GM18870 (cell line): ENCODE data around the gene BMAL1.
"Not testable (repeated sequence)": the region's sequence is repeated elsewhere in the genome, so short reads cannot be mapped to it uniquely, and the experiment has no call there.

Source experiments
- ATAC-seq: cut with Tn5 transposase; IDR thresholded peaks from one replicate; pipeline ENCODE4 v1.9.1; 2021; ENCODE audit warnings: moderate library complexity; ENCODE audit not compliant: unreplicated experiment

Gene BMAL1

GRCh38 chr11:13277768-13278608 lies at the start of gene BMAL1:
TSS of gene BMAL1 (plus strand) at chr11:13277790. CDS start at chr11:13354309, 76,519 bp downstream.
- ATAC-seq = no peak

GRCh38 chr11:13228572-13228971 lies 49.0 kb upstream of the BMAL1 start:
- ATAC-seq = no peak

GRCh38 chr11:13229136-13229535 lies 48.5 kb upstream of the BMAL1 start:
- no peak for ATAC-seq

- no peak for ATAC-seq
These were observed 47.8 kb upstream of the BMAL1 start for GRCh38 chr11:13229711-13230318.

- ATAC-seq = no peak
These were observed 44.3 kb upstream of the BMAL1 start for GRCh38 chr11:13233173-13233745.

GRCh38 chr11:13235895-13236294 lies 41.7 kb upstream of the BMAL1 start:
- no peak for ATAC-seq

- no peak for ATAC-seq
These were observed 41.0 kb upstream of the BMAL1 start for GRCh38 chr11:13236626-13237025.

- ATAC-seq = no peak
These were observed 39.8 kb upstream of the BMAL1 start for GRCh38 chr11:13237761-13238160.

- ATAC-seq = no peak
These were observed 38.6 kb upstream of the BMAL1 start for GRCh38 chr11:13238879-13239514.

GRCh38 chr11:13242564-13242963 lies 35.0 kb upstream of the BMAL1 start:
- no peak for ATAC-seq

- ATAC-seq = no peak
These were observed 29.8 kb upstream of the BMAL1 start for GRCh38 chr11:13247606-13248296.

- no peak for ATAC-seq
These were observed 28.4 kb upstream of the BMAL1 start for GRCh38 chr11:13249177-13249576.

GRCh38 chr11:13249992-13250391 lies 27.6 kb upstream of the BMAL1 start:
- ATAC-seq = no peak

GRCh38 chr11:13251966-13252365 lies 25.6 kb upstream of the BMAL1 start:
- no peak for ATAC-seq

- ATAC-seq = no peak
These were observed 25.2 kb upstream of the BMAL1 start for GRCh38 chr11:13252438-13252837.

GRCh38 chr11:13256216-13256615 lies 21.4 kb upstream of the BMAL1 start:
- no peak for ATAC-seq

- not testable (repeated sequence) for ATAC-seq
These were observed 19.5 kb upstream of the BMAL1 start for GRCh38 chr11:13258061-13258460.

GRCh38 chr11:13258855-13259254 lies 18.7 kb upstream of the BMAL1 start:
- no peak for ATAC-seq

GRCh38 chr11:13259374-13259773 lies 18.2 kb upstream of the BMAL1 start:
- ATAC-seq = no peak

GRCh38 chr11:13260201-13260962 lies 17.2 kb upstream of the BMAL1 start:
- ATAC-seq = no peak
